Posterior cingulate gyrus (tissue), 11 donors: ENCODE data around the gene ESPNL.
"Not testable (repeated sequence)": the region's sequence is repeated elsewhere in the genome, so short reads cannot be mapped to it uniquely, and the experiment has no call there.

Source experiments
- DNase-seq, 10 donors: peaks; one replicate each; pipeline versions ENCODE4 v3.0.0 to v3.0.0-alpha.2; 2020 to 2021; ENCODE audit warnings: mixed read lengths in 3 of 10
- intact Hi-C: fragments of 100-400 bp; cut with DNase I; formaldehyde crosslinking; loops from one replicate; pipeline ENCODE4 v1.15.1; 2023

ESPNL gene

GRCh38 chr2:238108423-238109183 is 8.5 kb downstream of the ESPNL start:
- peak in 5 of 10 donors; percentile 4 to 75 (median 57) for DNase-seq
- intact Hi-C loops = no loop called here

- DNase-seq = peak in 4 of 10 donors; percentile 2 to 68 (median 60)
- intact Hi-C loops = no loop called here
These were observed 13.5 kb downstream of the ESPNL start for GRCh38 chr2:238113611-238114010.

- intact Hi-C loops = no loop called here
- peak in 5 of 10 donors; percentile 2 to 75 (median 59) for DNase-seq
These were observed 14.2 kb downstream of the ESPNL start for GRCh38 chr2:238114331-238114841.

GRCh38 chr2:238114851-238115660 is 14.9 kb downstream of the ESPNL start:
- intact Hi-C loops = no loop called here
- peak in 5 of 10 donors; percentile 3 to 76 (median 55) for DNase-seq

GRCh38 chr2:238115709-238116108 is 15.6 kb downstream of the ESPNL start:
- peak in 4 of 10 donors; percentile 1 to 55 (median 42) for DNase-seq

GRCh38 chr2:238116298-238117198 is 16.4 kb downstream of the ESPNL start:
- DNase-seq = peak in 3 of 10 donors; percentile 36 to 74 (median 46)
- intact Hi-C loops = no loop called here

More at GRCh38 chr2:238115709-238116108, 15.6 kb downstream of the ESPNL start:
- intact Hi-C loops = not testable (repeated sequence)

- intact Hi-C loops = no loop called here
- peak in 3 of 10 donors; percentile 47 to 63 (median 52) for DNase-seq
These were observed 17.3 kb downstream of the ESPNL start for GRCh38 chr2:238117199-238118154.

- peak in 3 of 10 donors; percentile 55 to 78 (median 60) for DNase-seq
- intact Hi-C loops = no loop called here
These were observed 19.8 kb downstream of the ESPNL start for GRCh38 chr2:238119756-238120462.

- DNase-seq = peak in 3 of 10 donors; percentile 57 to 69 (median 61)
- intact Hi-C loops = no loop called here
These were observed 20.5 kb downstream of the ESPNL start for GRCh38 chr2:238120463-238121298.

GRCh38 chr2:238121511-238122286 is 21.6 kb downstream of the ESPNL start:
- intact Hi-C loops = no loop called here
- peak in 3 of 10 donors; percentile 48 to 70 (median 59) for DNase-seq

GRCh38 chr2:238122287-238123217 is 22.4 kb downstream of the ESPNL start:
- intact Hi-C loops = no loop called here
- peak in 3 of 10 donors; percentile 69 to 82 (median 74) for DNase-seq

- intact Hi-C loops = no loop called here
These were observed 23.3 kb downstream of the ESPNL start for GRCh38 chr2:238123218-238123971.

GRCh38 chr2:238123991-238124470 is 23.9 kb downstream of the ESPNL start:
- intact Hi-C loops = no loop called here
- DNase-seq = peak in 3 of 10 donors; percentile 56 to 68 (median 62)

More at GRCh38 chr2:238123218-238123971, 23.3 kb downstream of the ESPNL start:
- DNase-seq = peak in 3 of 10 donors; percentile 48 to 81 (median 73)

- intact Hi-C loops = no loop called here
- peak in 3 of 10 donors; percentile 37 to 62 (median 48) for DNase-seq
These were observed 24.5 kb downstream of the ESPNL start for GRCh38 chr2:238124488-238125126.
